ENCODE results near the gene JAGN1. TPM values are rescaled to one million over a fixed set of nuclear protein-coding genes. Genes with fewer than 3 reads are reported as not detected.
A peak's percentile ranks its signal among the peaks of the same experiment; 100 is the strongest.

JAGN1 gene
- total and polyA plus RNA-seq, 2 donors (not counting 1 experiment from before 2014, with no cell fraction given) = 20.3 to 25.7 TPM

DNA sequence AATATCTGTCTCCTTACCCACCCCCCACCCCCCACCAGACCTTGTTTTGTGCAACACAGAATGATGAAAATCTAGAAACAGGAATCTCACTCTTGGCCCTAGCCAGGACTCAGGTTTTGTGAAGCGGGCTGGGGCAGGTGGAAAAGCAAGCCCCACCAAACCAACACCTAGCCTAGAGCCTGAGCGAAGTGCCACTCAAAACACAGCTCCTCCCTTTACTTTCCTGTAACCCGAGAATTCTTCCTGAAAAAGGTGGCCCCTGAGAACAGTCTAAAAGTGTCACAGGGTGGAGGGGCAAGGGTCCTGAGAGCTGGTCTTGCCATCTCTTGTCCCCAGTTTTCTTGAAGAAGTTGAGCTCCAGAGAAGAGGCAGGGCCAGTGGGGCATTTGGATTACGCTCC lies 29.2 kb upstream of the JAGN1 start:
- peaks cover 6 to 8% of the 10 kb centered on the region in 2 donors for H3K4me1 ChIP-seq (ENCODE audit: control insufficient read depth in 2 of 2, insufficient read depth in 2 of 2, low read length in 2 of 2)

DNA sequence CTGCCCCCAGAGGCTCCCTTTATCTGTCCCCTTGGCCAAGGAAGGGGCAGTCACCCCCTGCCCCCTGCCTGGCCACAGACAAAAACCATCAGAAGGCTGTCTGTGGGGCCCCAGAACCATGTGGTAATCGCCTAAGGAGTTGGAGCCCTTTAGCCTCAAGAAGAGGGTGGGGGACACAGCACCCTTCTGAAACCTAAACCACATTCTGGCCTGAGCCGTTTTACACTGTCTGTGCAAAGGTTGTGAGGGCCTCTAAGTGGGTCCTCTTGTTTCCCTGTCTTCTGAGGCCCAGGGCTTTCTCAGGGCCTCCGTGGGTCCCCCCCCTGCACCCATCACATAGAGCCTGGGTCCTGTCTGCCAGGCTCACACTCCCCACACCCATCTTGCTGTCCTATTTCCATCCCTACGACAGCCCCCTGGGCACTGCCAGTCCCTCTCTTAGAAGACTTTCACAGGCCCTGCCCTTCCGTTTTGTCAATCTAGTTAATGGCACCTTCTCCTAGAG lies 28.7 kb upstream of the JAGN1 start:
- POLR2A ChIA-PET = no interaction called here
- CTCF ChIA-PET = interaction anchor here (0.6 kb wide), 2 partner anchors 23 to 122 kb away, joined by 3 read pairs; no protein-coding TSS in a partner anchor
- intact Hi-C loops (cut with micrococcal nuclease) = no loop called here

More for the DNA sequence above, 29.2 kb upstream of the JAGN1 start:
- Mint-ChIP-seq H3K27ac (no peak overlapping the region), H3K27me3 (peaks cover 5% of the 10 kb centered on the region), H3K9me3 (ENCODE audit: insufficient read depth) (no peaks in the 10 kb centered on the region), H3K4me3 (no peak overlapping the region), H3K4me1 (no peaks in the 10 kb centered on the region)
- H4K20me1 ChIP-seq (ENCODE audit: control insufficient read depth, insufficient read depth, low read length, poor library complexity, severe bottlenecking) = no peaks in the 10 kb centered on the region
- H3K4me3 ChIP-seq (ENCODE audit: control extremely low read depth in 1 of 5, extremely low read depth in 1 of 5, insufficient read depth in 1 of 5, low read depth in 2 of 5, low read length in 4 of 5) = no peak overlapping the region
- H2AFZ ChIP-seq (ENCODE audit: insufficient read depth, low read depth, low read length, poor library complexity, severe bottlenecking) = no peak overlapping the region
- ChIA-PET POLR2A (interaction anchor here (0.6 kb wide), 1 partner anchor 20 kb away, joined by 3 read pairs; no protein-coding TSS in a partner anchor), CTCF (interaction anchor here (0.6 kb wide), 2 partner anchors 23 to 123 kb away, joined by 3 read pairs; no protein-coding TSS in a partner anchor)
- no peaks in the 10 kb centered on the region for H3K9me3 ChIP-seq (ENCODE audit: control extremely low read depth in 1 of 3, control insufficient read depth in 2 of 3, insufficient read depth in 1 of 3, low read length in 2 of 3)
- no peak overlapping the region for H3K27ac ChIP-seq (ENCODE audit: low read length in 2 of 2)
- H3K9ac ChIP-seq (ENCODE audit: low read length) = no peak overlapping the region
- H3K36me3 ChIP-seq (replicated peaks in 1 of 2; ENCODE audit: control extremely low read depth in 1 of 2, control insufficient read depth in 1 of 2, extremely low read depth in 1 of 2, insufficient read depth in 2 of 2, low read length in 1 of 2) = no peaks in the 10 kb centered on the region
- no peaks in the 10 kb centered on the region for H3K79me2 ChIP-seq (ENCODE audit: control insufficient read depth, insufficient read depth, low read length)
- WGBS (ENCODE audit: insufficient coverage) = 100% methylated on average over 1 of the region's 4 CpGs
- DNase-seq = no peak
- no peak for ATAC-seq (ENCODE audit: low read depth)
- TF ChIP-seq, protein P1, sequence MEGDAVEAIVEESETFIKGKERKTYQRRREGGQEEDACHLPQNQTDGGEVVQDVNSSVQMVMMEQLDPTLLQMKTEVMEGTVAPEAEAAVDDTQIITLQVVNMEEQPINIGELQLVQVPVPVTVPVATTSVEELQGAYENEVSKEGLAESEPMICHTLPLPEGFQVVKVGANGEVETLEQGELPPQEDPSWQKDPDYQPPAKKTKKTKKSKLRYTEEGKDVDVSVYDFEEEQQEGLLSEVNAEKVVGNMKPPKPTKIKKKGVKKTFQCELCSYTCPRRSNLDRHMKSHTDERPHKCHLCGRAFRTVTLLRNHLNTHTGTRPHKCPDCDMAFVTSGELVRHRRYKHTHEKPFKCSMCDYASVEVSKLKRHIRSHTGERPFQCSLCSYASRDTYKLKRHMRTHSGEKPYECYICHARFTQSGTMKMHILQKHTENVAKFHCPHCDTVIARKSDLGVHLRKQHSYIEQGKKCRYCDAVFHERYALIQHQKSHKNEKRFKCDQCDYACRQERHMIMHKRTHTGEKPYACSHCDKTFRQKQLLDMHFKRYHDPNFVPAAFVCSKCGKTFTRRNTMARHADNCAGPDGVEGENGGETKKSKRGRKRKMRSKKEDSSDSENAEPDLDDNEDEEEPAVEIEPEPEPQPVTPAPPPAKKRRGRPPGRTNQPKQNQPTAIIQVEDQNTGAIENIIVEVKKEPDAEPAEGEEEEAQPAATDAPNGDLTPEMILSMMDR (IDR thresholded peaks at IDR 0.05) = no peak
- TF ChIP-seq EZH2 (IDR thresholded peaks at IDR 0.05; ENCODE audit: borderline replicate concordance, insufficient read depth, low read depth, low read length, poor library complexity, severe bottlenecking) = no peak
- H3K27me3 ChIP-seq (replicated peaks in 1 of 4; ENCODE audit: control extremely low read depth in 1 of 4, control insufficient read depth in 3 of 4, insufficient read depth in 4 of 4, low read length in 3 of 4) = peaks cover 0 to 22% (median 6%) of the 10 kb centered on the region in 4 experiments
- H3K4me2 ChIP-seq (replicated peaks; ENCODE audit: low read depth, low read length, poor library complexity, severe bottlenecking) = no peak overlapping the region
- intact Hi-C loops (cut with micrococcal nuclease) = no loop called here

More for the DNA sequence above, 28.7 kb upstream of the JAGN1 start:
- 89% methylated on average over 5 of the region's 5 CpGs for WGBS (ENCODE audit: insufficient coverage)
- peaks cover 6 to 8% of the 10 kb centered on the region in 2 donors for H3K4me1 ChIP-seq (ENCODE audit: control insufficient read depth in 2 of 2, insufficient read depth in 2 of 2, low read length in 2 of 2)
- DNase-seq (no peak), ATAC-seq (ENCODE audit: low read depth) (no peak)
- no peaks in the 10 kb centered on the region for H3K36me3 ChIP-seq (replicated peaks in 1 of 2; ENCODE audit: control extremely low read depth in 1 of 2, control insufficient read depth in 1 of 2, extremely low read depth in 1 of 2, insufficient read depth in 2 of 2, low read length in 1 of 2)
- H3K9me3 ChIP-seq (ENCODE audit: control extremely low read depth in 1 of 3, control insufficient read depth in 2 of 3, insufficient read depth in 1 of 3, low read length in 2 of 3) = no peaks in the 10 kb centered on the region
- H3K79me2 ChIP-seq (ENCODE audit: control insufficient read depth, insufficient read depth, low read length) = no peaks in the 10 kb centered on the region
- H3K4me1 Mint-ChIP-seq = no peaks in the 10 kb centered on the region
- no peak overlapping the region for H3K9ac ChIP-seq (ENCODE audit: low read length)
- no peak overlapping the region for H3K4me3 ChIP-seq (ENCODE audit: control extremely low read depth in 1 of 5, extremely low read depth in 1 of 5, insufficient read depth in 1 of 5, low read depth in 2 of 5, low read length in 4 of 5)
- TF ChIP-seq, protein P1 (IDR thresholded peaks at IDR 0.05) = no peak
- no peak for TF ChIP-seq EZH2 (IDR thresholded peaks at IDR 0.05; ENCODE audit: borderline replicate concordance, insufficient read depth, low read depth, low read length, poor library complexity, severe bottlenecking)
- H3K27ac ChIP-seq (ENCODE audit: low read length in 2 of 2) = no peak overlapping the region
- H3K4me2 ChIP-seq (replicated peaks; ENCODE audit: low read depth, low read length, poor library complexity, severe bottlenecking) = no peak overlapping the region
- peaks cover 0 to 22% (median 6%) of the 10 kb centered on the region in 4 experiments for H3K27me3 ChIP-seq (replicated peaks in 1 of 4; ENCODE audit: control extremely low read depth in 1 of 4, control insufficient read depth in 3 of 4, insufficient read depth in 4 of 4, low read length in 3 of 4)
- no peaks in the 10 kb centered on the region for H4K20me1 ChIP-seq (ENCODE audit: control insufficient read depth, insufficient read depth, low read length, poor library complexity, severe bottlenecking)
- peak overlapping the region; percentile 12 for H3K4me3 Mint-ChIP-seq
- H3K9me3 Mint-ChIP-seq (ENCODE audit: insufficient read depth) = no peaks in the 10 kb centered on the region
- no peak overlapping the region for H2AFZ ChIP-seq (ENCODE audit: insufficient read depth, low read depth, low read length, poor library complexity, severe bottlenecking)
- H3K27me3 Mint-ChIP-seq = peaks cover 5% of the 10 kb centered on the region
- H3K27ac Mint-ChIP-seq = no peak overlapping the region

All from B cell (primary cell).